ENCODE data around the gene PABPC1L.

Gene PABPC1L

GRCh38 chr20:44946271-44946852 lies 36.5 kb downstream of the PABPC1L start:
- no peak for DNase-seq

GRCh38 chr20:44948107-44948506 lies 38.2 kb downstream of the PABPC1L start:
- no peak for DNase-seq

- DNase-seq: no peak
These were observed 38.7 kb downstream of the PABPC1L start for GRCh38 chr20:44948513-44948912.

- DNase-seq: no peak
These were observed 40.5 kb downstream of the PABPC1L start for GRCh38 chr20:44950368-44950767.

- no peak for DNase-seq
These were observed 42.9 kb downstream of the PABPC1L start for GRCh38 chr20:44952731-44953130.

GRCh38 chr20:44954211-44954610 lies 44.4 kb downstream of the PABPC1L start:
- no peak for DNase-seq

GRCh38 chr20:44955270-44955669 lies 45.4 kb downstream of the PABPC1L start:
- DNase-seq: no peak

- DNase-seq: no peak
These were observed 46.5 kb downstream of the PABPC1L start for GRCh38 chr20:44956410-44956809.

GRCh38 chr20:44958276-44958675 lies 48.4 kb downstream of the PABPC1L start:
- no peak for DNase-seq

- DNase-seq: no peak
These were observed 49.3 kb downstream of the PABPC1L start for GRCh38 chr20:44959082-44959637.

- no peak for DNase-seq
These were observed 49.8 kb downstream of the PABPC1L start for GRCh38 chr20:44959638-44960102.

GRCh38 chr20:44960103-44960852 lies 50.4 kb downstream of the PABPC1L start, which contains the start of gene TOMM34:
TSS of gene TOMM34 (minus strand) at chr20:44960397. CDS start at chr20:44960333, 64 bp downstream.
- peak; percentile 89 for DNase-seq

GRCh38 chr20:44961011-44961869 lies 51.4 kb downstream of the PABPC1L start:
- DNase-seq: no peak

- DNase-seq: no peak
These were observed 52.0 kb downstream of the PABPC1L start for GRCh38 chr20:44961870-44962267.

GRCh38 chr20:44962483-44962882 lies 52.6 kb downstream of the PABPC1L start:
- DNase-seq: no peak

GRCh38 chr20:44963325-44964215 lies 53.7 kb downstream of the PABPC1L start:
- DNase-seq: no peak

- no peak for DNase-seq
These were observed 55.8 kb downstream of the PABPC1L start for GRCh38 chr20:44965651-44966029.

GRCh38 chr20:44966030-44966961 lies 56.4 kb downstream of the PABPC1L start, which contains the start of gene STK4:
TSS of gene STK4 (plus strand) at chr20:44966512. CDS start at chr20:44966569, 57 bp downstream.
- peak; percentile 90 for DNase-seq

GRCh38 chr20:44967207-44967807 lies 57.4 kb downstream of the PABPC1L start:
- no peak for DNase-seq

GRCh38 chr20:44969300-44969894 lies 59.5 kb downstream of the PABPC1L start:
- no peak for DNase-seq

Measured in NCI-H1092 (cell line).